RPMI8226 (cell line): ENCODE measurements around the gene NANOS1.

Experiments
- DNase-seq: peaks from one replicate; pipeline ENCODE4 v3.0.0-alpha.2; 2015

NANOS1 gene

GRCh38 chr10:119029613-119030420 is at the start of gene NANOS1:
Gene NANOS1, plus strand, starts transcription at chr10:119029714. Its CDS starts 88 bp downstream, at chr10:119029802.
- DNase-seq: no peak

- peak; percentile 0 for DNase-seq
Observed at GRCh38 chr10:118980135-118980865, 49.2 kb upstream of the NANOS1 start.

GRCh38 chr10:118980870-118981269 is 48.6 kb upstream of the NANOS1 start:
- DNase-seq: peak; percentile 1

GRCh38 chr10:118981946-118982345 is 47.6 kb upstream of the NANOS1 start:
- no peak for DNase-seq

GRCh38 chr10:118982366-118982765 is 47.1 kb upstream of the NANOS1 start:
- DNase-seq: no peak

GRCh38 chr10:118983263-118983662 is 46.3 kb upstream of the NANOS1 start:
- DNase-seq: peak; percentile 91

- DNase-seq: no peak
Observed at GRCh38 chr10:118985576-118985975, 43.9 kb upstream of the NANOS1 start.

GRCh38 chr10:118986815-118987790 is 42.4 kb upstream of the NANOS1 start:
- no peak for DNase-seq

- DNase-seq: no peak
Observed at GRCh38 chr10:118990326-118990725, 39.2 kb upstream of the NANOS1 start.

- DNase-seq: no peak
Observed at GRCh38 chr10:118992496-118992895, 37.0 kb upstream of the NANOS1 start.

- no peak for DNase-seq
Observed at GRCh38 chr10:118993214-118993613, 36.3 kb upstream of the NANOS1 start.

- DNase-seq: no peak
Observed at GRCh38 chr10:118994321-118994720, 35.2 kb upstream of the NANOS1 start.

GRCh38 chr10:118995739-118996138 is 33.8 kb upstream of the NANOS1 start:
- DNase-seq: no peak

- DNase-seq: no peak
Observed at GRCh38 chr10:118997379-118997778, 32.1 kb upstream of the NANOS1 start.

GRCh38 chr10:118998183-118998582 is 31.3 kb upstream of the NANOS1 start:
- no peak for DNase-seq

- DNase-seq: no peak
Observed at GRCh38 chr10:119001717-119002500, 27.6 kb upstream of the NANOS1 start.

- no peak for DNase-seq
Observed at GRCh38 chr10:119003572-119004289, 25.8 kb upstream of the NANOS1 start.

- no peak for DNase-seq
Observed at GRCh38 chr10:119005362-119006043, 24.0 kb upstream of the NANOS1 start.

- DNase-seq: no peak
Observed at GRCh38 chr10:119006451-119007210, 22.9 kb upstream of the NANOS1 start.

- DNase-seq: no peak
Observed at GRCh38 chr10:119007211-119007574, 22.3 kb upstream of the NANOS1 start.
